ENCODE data around the gene CHD2. TPM values are rescaled to one million over a fixed set of nuclear protein-coding genes. Genes with fewer than 3 reads are reported as not detected.

The CHD2 gene
- polyA plus RNA-seq, 2 of the 4 experiments (the other 2 are of a cell fraction) = 29.5 to 68.2 TPM

GRCh38 chr15:92922418-92923002 lies 22.4 kb downstream of the CHD2 start (continued):
- TF ChIP-seq ATOH8 (CRISPR knock-in tag; IDR thresholded peaks at IDR 0.05; ENCODE audit: low read depth) = no peak
- no peak for TF ChIP-seq MYC (IDR thresholded peaks at IDR 0.05; ENCODE audit: borderline replicate concordance, low read length)
- no peak for TF ChIP-seq ZC3H11A (IDR thresholded peaks at IDR 0.05)

GRCh38 chr15:92924216-92924615 lies 24.1 kb downstream of the CHD2 start:
- CTCF ChIA-PET = interaction anchor here (1.2 to 15.0 kb wide), 5 partner anchors 13 to 127 kb away, joined by 3 to 167 read pairs (median 14); no protein-coding TSS in a partner anchor
- FAIRE-seq (no peak), DNase-seq (ENCODE audit: low read depth in 1 of 2, low spot score in 1 of 2) (no peak), ATAC-seq (no peak)
- no peaks in the 10 kb centered on the region for H3K9me3 ChIP-seq
- H3K27ac ChIP-seq = no peak overlapping the region
- POLR2A ChIA-PET = no interaction called here
- no peak overlapping the region for H3K4me2 ChIP-seq
- no peak overlapping the region for H3K4me3 ChIP-seq
- WGBS (ENCODE audit: missing lambda C conversion rate) = 93% methylated on average over 7 of the region's 7 CpGs
- TF ChIP-seq ZNF302 (CRISPR knock-in tag; IDR thresholded peaks at IDR 0.05) (no peak), E2F6 (IDR thresholded peaks at IDR 0.05; ENCODE audit: borderline replicate concordance, low read depth) (no peak), EP300 (IDR thresholded peaks at IDR 0.05) (no peak), SREBF2 (IDR thresholded peaks at IDR 0.05) (no peak), NR3C1 (IDR thresholded peaks at IDR 0.05) (no peak), MAFK (IDR thresholded peaks at IDR 0.05; ENCODE audit: partially characterized antibody) (no peak), TFCP2L1 (CRISPR knock-in tag; IDR thresholded peaks at IDR 0.05) (no peak), EHMT2 (IDR thresholded peaks at IDR 0.05; ENCODE audit: low read depth) (no peak), HOXB13 (CRISPR knock-in tag; IDR thresholded peaks at IDR 0.05; ENCODE audit: low read depth) (no peak), ZSCAN20 (CRISPR knock-in tag; IDR thresholded peaks at IDR 0.05) (no peak), CHD4 (IDR thresholded peaks at IDR 0.05; ENCODE audit: borderline replicate concordance) (no peak), CBX2 (IDR thresholded peaks at IDR 0.05; ENCODE audit: borderline replicate concordance, low read depth) (no peak), RCOR1 (IDR thresholded peaks at IDR 0.05; ENCODE audit: low read depth, low read length) (no peak), POLR2AphosphoS2 (conservative IDR thresholded peaks at IDR 0.05; ENCODE audit: low read length) (no peak), MYC (IDR thresholded peaks at IDR 0.05; ENCODE audit: borderline replicate concordance, low read length) (no peak), CHD2 (IDR thresholded peaks at IDR 0.05; ENCODE audit: low read length, partially characterized antibody) (no peak)
- peaks cover 41% of the 10 kb centered on the region for H3K4me1 ChIP-seq

GRCh38 chr15:92925454-92925853 lies 25.3 kb downstream of the CHD2 start:
- no peak for DNase-seq (ENCODE audit: low read depth in 1 of 2, low spot score in 1 of 2)
- TF ChIP-seq SMC3 (IDR thresholded peaks at IDR 0.05) (no peak), EHMT2 (IDR thresholded peaks at IDR 0.05; ENCODE audit: low read depth) (no peak)
- Histone ChIP-seq H3K4me1 (peaks cover 41% of the 10 kb centered on the region), H3K4me2 (no peak overlapping the region), H3K27ac (no peak overlapping the region), H3K4me3 (no peak overlapping the region), H3K9me3 (no peaks in the 10 kb centered on the region)
- ChIA-PET CTCF (interaction anchor here (1.2 to 15.0 kb wide), 6 partner anchors 12 to 128 kb away, joined by 3 to 167 read pairs (median 9); no protein-coding TSS in a partner anchor), POLR2A (no interaction called here)
- no peak for ATAC-seq
- no peak for FAIRE-seq
- 89% methylated on average over 2 of the region's 2 CpGs for WGBS (ENCODE audit: missing lambda C conversion rate)

- FAIRE-seq (no peak), ATAC-seq (no peak), DNase-seq (ENCODE audit: low read depth in 1 of 2, low spot score in 1 of 2) (no peak)
- Histone ChIP-seq H3K9me3 (no peaks in the 10 kb centered on the region), H3K4me1 (peaks cover 19% of the 10 kb centered on the region; the same call in 2 of the 3 replicates), H3K4me3 (no peak overlapping the region), H3K27ac (no peak overlapping the region), H3K4me2 (no peak overlapping the region)
- WGBS (ENCODE audit: missing lambda C conversion rate) = 94% methylated on average over 3 of the region's 3 CpGs
- POLR2A ChIA-PET = interaction anchor here (1.1 kb wide), 1 partner anchor 120 kb away, joined by 3 read pairs; no protein-coding TSS in a partner anchor
- CTCF ChIA-PET = interaction anchor here (1.1 to 5.4 kb wide), 9 partner anchors 10 to 132 kb away, joined by 3 to 37 read pairs (median 6); no protein-coding TSS in a partner anchor
- no peak for TF ChIP-seq POLR2A (IDR thresholded peaks at IDR 0.05; ENCODE audit: low read length)
- no peak for TF ChIP-seq KDM1A (IDR thresholded peaks at IDR 0.05; ENCODE audit: low read depth)
- no peak for TF ChIP-seq HMGXB4 (CRISPR knock-in tag; IDR thresholded peaks at IDR 0.05; ENCODE audit: borderline replicate concordance)
- no peak for TF ChIP-seq FOXS1 (CRISPR knock-in tag; IDR thresholded peaks at IDR 0.05)
- no peak for TF ChIP-seq CBX8 (IDR thresholded peaks at IDR 0.05)
- TF ChIP-seq RFX5 (IDR thresholded peaks at IDR 0.05) = no peak
- no peak for TF ChIP-seq CTCF (IDR thresholded peaks at IDR 0.05)
- no peak; the same call in 1 of the 2 replicates for TF ChIP-seq POLR2AphosphoS2 (conservative IDR thresholded peaks at IDR 0.05; ENCODE audit: low read length)
- TF ChIP-seq HOXB13 (CRISPR knock-in tag; IDR thresholded peaks at IDR 0.05; ENCODE audit: low read depth) = no peak
- TF ChIP-seq HES2 (IDR thresholded peaks at IDR 0.05) = no peak
- TF ChIP-seq ESRRA (IDR thresholded peaks at IDR 0.05; ENCODE audit: borderline replicate concordance, low read length) = no peak
Measured at GRCh38 chr15:92928225-92928750, 28.2 kb downstream of the CHD2 start.

Measured in A549 (cell line).